ENCODE measurements around the gene FAM83G.

GRCh38 chr17:19006698-19007097, 2.1 kb upstream of the FAM83G start:
- TF ChIP-seq POLR2A (IDR thresholded peaks at IDR 0.05; ENCODE audit: low read length), result no peak
- TF ChIP-seq GATA1 (IDR thresholded peaks at IDR 0.05; ENCODE audit: low read depth, low read length), result no peak
